GM18526 (cell line): ENCODE results near the gene HOXA7.

Experiments
- POLR2A ChIP-seq: IDR thresholded peaks from 3 replicates; pipeline ENCODE4 v1.6.1; 2011; ENCODE audit not compliant: insufficient read length; ENCODE audit errors: extremely low read depth

Gene HOXA7

DNA sequence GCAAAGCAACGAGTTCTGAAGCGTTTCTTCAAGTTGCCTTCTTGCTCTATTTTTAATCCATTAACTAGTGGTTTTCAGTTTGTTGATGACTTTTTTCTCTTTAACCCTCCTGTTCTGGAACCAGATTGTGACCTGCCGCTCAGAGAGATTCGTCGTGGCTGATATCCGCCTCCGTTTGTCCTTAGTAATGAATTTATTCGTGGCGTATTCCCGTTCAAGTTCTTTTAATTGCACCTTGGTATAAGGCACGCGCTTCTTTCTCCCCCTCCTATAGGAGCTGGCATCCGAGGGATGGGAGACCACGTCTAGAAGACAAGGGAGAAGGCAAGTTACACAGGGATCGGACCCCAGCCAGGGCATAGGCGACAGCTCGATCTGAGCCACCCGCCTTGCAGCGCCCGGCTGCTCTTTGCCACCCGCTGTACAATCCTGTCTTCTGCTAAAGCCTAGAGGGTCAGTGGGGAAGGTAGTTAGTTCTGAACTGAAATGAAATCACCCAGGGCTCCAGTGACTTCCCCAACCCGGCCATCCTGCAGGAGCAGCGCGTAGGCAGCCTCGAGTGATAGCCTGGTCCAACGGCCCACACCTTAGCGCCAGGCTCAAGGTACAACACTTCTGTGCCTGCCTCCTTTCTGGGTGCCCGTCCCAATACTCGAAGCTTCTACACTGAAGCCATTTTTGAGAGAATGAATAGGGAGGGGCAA lies 41.8 kb upstream of the HOXA7 start:
- no peak for TF ChIP-seq POLR2A

DNA sequence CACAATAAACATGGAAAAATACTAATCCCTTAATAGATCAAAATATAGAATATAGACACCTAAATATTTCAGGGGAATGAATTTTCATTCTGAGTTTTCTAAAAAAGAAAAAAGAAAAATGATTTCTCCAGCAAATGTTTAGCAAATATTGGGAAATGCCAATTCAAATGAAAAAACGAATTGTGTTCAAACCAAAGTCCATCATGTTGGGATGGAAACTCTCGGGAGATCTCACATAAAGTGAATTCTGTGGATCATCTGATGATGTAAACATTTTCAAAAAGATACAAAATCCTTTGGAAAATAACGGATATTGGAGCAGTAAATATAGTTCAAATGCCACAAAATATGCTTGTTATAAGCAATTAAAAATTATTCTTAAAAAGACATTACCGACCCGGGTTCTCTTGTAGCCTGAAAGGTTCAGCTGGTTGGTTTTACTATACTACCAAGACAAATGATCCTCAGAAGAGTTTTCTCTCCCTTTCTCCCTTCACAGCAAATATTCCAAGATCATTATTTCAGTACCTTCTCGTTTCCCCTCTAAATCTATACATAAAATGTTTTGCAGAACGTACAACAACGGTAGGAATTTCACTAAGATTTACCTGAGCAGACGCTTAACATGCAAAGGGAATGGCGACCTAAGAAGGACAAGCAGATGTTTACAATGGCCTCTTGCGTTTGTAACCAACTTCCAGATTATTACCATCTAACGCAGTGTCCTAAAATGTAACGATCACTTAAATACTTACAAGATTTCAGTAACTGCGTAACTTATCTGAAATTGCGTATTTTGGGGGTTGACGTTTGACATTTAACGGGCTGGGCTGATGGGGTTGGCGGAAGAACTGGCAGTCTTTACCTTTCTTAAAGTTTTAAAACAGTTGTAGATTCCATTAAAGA lies 40.9 kb upstream of the HOXA7 start:
- TF ChIP-seq POLR2A = no peak

DNA sequence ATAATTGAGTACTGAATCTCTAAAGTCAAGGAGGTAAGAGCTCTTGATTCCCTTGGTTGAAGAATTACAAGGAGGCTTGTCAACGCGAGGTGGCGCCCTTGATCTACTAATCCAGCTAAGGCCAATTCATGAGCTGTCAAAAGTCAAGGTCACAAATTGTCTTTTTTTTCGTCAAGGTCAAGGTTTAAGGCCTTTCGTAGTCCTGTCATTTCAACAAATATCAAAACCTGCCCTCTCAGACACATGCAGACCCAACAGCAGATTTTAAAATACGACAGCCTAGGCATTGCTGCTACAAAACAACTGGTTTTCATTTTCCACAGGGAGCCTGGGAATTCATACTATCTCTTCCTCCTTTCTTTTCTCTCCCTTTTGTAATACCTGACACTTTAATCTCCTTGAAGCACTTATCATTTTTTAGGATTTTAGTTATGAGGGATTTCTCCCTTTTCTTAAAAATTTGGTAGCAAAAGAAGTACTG lies 39.9 kb upstream of the HOXA7 start:
- TF ChIP-seq POLR2A = no peak

DNA sequence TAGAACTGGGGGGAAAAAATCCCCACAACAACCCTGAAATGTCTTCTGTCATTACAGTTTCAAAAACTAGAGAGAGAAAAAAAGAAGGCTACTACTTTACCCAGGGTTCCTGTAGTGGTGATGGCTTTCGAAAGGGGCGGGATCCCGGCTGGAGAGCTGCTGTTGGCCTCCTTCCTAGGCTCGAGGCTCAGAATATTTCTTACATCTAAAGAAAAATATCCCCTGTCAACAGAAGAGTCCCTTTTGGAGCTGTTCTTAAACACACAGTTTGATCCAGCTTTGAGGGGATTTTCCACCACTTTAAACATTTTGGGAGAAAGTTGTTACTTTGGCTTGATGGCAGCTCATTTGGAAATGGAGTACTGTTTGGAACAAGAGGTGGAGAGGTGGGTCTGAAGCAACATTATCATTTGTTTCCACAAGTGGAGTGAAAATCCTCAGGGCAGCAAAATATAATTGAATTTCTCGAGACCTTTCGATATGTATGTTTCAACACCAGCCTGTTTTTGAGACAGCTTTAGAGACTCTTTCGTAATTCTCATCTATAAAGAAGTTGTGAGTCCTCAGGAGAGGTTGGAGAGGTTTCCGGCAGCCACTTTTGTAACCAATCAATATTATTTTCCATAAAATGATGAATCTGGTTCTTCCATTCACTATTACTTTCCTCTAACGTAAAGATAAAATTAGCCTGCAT lies 38.4 kb upstream of the HOXA7 start:
- TF ChIP-seq POLR2A = no peak

DNA sequence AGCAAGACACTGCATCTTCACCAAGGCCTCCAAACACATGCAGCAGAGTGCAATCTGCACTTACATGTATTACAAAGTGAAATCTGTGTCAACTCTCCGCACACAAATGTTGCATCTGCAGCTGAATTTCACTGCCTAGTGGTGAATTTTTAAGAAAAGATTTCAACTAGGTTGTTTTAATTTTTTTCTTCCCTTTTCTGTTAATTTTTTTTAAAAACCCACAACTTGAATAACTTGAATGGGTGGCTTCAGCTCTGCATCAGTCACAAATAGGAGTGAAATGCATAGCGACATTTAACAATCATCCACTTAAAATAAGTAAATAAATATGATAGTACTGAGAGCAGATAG lies 37.5 kb upstream of the HOXA7 start:
- TF ChIP-seq POLR2A = no peak

DNA sequence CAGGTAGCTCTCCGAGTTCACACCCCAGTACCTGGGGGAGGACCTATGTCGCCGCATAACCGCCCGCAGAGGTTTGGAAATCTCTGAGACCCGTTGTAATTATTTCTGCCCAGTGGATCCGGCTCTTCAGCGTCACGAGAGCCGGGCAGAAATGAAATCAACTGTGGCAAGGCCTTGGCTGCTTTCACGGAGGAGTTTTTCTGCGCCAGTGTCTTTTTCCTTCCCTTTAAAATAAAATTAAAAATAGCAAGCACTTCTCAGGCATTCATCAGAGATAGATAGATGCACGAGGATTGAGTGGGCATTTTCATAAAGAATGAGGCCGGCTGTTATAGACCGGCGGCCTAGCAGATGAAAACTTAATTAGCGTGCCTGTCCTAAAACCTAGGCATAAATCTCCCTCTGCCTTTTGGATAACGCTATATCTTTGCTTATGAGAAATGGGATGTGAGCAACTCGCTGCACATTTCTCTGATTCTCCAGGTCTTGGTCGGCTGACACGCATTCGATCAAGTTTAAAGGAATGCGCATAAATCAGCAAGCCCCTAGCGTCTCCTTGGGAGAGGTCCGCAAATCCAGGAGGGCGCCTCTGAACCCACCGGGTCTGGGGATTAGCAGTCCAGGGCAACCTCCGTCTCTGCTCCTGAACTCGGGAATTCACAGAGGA lies 37.0 kb upstream of the HOXA7 start:
- no peak for TF ChIP-seq POLR2A

DNA sequence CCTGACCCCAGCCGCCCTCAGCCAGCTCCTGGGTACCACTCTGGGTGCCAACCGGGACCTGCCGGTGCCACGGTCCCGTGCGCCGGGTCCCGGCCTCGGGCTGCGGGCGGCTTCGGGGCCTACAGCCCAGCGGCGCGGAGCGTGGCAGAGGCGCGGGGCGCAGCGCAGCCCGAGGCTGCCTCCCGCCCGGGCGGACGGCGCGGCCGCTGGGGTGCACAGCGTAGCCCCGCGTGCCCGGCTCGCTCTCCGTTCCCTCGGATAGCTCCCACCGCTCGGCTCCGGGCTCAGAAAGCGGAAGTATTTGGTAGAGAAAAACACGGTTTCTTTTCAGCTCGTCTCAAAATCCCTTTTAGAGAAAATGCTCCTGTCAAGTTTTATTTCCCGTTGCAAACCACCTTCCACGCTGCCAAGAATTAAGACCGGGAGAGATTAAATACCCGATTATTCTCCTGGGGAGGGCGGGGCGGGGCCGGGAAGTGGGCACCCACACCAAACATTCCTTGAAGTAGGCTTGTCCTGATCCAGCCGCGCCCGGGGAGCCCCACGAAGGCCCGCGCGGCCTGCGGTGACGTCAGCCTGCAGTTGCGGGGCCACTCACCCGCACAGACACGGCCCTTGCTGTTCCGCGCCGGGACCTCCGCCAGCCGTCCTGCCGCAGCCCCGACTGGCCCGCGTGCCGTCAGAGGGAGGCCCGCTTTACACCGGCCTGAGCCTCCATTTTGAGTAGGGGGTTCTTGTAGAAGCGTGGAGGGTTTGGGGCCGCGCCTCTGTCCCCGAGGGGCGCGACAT lies 36.3 kb upstream of the HOXA7 start:
- no peak for TF ChIP-seq POLR2A

DNA sequence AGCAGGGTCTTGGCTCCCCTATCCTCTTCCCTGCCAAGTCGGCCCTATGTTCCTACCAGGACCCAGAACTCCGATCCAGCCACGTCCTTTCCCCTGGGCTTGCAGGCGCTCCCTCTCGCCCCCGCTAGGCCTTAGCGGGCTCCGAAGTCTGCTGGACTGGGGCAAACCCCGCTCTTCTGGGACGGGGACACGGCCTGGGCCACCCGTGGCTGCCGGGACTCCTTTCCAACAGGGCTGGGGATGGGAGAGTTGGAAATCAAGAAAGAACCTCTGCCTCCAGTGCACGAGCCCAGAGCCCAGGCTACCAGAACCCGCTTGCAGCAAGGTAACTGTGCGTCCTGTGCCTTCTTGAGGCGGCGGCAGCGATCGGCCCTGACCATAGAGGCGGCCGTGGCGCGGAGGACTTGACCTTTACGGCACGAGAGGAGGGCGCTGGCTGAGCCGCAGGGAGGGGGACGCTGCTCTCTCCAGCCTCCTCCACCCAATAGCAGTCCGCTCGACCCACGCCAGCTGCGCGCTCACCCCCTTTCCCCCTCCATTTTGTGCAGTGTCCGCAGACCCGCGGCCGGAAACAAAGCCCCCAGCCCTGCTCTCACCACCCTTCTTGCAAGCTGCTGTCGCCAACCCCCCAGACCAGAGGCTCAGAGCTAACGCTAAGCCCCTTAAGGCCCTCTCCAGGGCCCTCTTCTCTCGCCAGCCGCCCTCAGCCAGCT lies 35.5 kb upstream of the HOXA7 start:
- no peak for TF ChIP-seq POLR2A

DNA sequence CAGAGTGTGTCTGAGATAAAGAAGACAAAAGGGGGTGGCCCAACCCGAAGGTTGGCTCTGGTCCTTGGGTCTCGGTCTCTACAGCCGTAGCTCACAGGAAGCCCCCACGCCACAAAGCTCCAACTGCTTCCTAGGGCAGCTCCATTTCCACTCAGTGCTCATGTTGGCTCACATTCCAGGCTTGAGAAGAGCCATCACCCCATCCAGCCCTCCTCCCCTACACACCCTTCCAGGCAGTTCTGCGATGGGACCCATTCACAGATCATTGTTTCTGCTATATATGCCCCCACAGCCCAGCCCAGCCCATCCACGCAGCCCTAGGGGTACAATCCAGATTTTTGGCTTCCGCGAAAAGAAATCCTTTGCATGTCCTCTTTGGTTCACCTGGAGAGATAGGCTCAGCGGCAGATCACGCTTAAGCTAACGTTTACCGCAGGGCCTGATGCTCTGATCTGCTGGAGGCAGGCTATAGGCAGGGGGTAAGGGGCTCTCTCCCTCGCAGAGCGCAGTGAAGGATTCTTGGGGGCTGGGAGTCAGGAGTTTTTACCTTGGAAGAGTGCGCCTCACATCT lies 34.8 kb upstream of the HOXA7 start:
- TF ChIP-seq POLR2A = no peak

DNA sequence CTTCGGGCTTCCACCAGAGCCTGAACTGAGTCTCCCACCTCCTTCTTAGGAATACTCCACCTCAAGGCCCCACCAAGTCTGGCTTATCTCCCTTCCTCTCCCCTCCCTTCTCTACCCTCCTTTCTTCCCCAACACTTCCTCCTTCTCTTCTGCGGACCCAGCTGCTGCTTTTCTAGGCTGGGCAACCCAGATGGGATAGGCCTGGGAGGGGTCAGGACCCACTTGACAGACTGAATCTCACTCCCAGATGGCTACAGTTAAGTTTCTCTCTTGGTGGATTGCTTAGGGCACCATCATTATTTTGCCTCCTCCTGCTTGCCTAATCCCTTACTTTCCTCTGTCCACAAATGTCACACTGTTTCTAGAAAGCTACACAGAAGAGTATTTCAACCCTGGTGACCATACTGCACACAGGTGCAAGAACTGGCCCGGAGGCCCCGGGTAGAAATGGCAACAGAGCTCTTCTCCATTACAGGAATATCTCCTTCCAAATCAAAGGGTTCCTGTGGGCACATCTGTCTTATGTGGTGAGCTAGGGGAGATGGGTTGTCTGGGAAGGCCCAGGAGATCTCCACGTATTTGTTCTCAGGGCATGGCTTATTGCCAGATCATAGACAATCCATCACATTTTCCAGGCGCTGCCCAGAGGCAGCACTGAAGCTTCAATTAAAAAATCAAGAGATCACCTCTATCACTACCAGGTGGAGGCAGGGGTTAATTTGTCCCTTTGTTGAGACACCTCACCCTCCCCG lies 33.7 kb upstream of the HOXA7 start:
- TF ChIP-seq POLR2A = no peak

DNA sequence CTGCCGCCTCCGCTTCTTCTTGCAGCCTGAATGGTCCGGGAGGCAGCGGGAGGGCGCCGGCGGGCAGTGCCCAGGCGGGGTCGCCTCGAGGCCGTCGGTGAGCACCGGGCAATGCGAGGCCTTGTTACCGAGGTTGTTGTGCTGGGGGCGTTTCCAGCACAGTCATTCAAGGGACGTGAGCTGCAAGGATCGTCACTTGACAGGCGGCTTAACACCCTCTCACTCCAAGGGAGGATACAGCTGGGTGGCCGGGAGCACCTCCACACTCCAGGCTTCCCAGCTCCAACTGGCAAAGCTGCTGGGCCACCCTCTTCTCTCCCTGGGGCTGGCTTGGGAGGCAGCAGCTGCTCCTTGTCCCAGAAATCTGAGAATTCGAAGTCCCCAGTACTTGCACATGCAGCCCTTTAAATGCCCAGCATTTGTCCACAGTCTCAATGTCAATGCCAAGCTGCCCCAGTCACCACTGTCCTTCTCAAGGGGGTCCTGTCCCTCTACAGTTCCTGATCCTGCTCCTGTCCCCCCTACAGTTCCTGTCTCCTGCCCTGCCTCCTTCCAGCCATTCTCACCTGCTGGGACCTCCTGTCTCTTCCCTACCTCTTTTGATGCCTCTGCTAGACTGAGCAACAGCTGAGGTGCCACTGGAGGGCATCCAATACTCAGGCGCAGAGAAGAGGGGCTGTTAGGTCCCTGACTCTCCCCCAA lies 33.0 kb upstream of the HOXA7 start:
- TF ChIP-seq POLR2A = no peak
